Measurements from ENCODE around the gene CDH4. TPM values are rescaled to one million over a fixed set of nuclear protein-coding genes. Genes with fewer than 3 reads are reported as not detected.

Gene CDH4
- total and polyA plus RNA-seq, 2 of the 4 experiments (the other 2 are of a cell fraction): 1.6 to 3.5 TPM

DNA sequence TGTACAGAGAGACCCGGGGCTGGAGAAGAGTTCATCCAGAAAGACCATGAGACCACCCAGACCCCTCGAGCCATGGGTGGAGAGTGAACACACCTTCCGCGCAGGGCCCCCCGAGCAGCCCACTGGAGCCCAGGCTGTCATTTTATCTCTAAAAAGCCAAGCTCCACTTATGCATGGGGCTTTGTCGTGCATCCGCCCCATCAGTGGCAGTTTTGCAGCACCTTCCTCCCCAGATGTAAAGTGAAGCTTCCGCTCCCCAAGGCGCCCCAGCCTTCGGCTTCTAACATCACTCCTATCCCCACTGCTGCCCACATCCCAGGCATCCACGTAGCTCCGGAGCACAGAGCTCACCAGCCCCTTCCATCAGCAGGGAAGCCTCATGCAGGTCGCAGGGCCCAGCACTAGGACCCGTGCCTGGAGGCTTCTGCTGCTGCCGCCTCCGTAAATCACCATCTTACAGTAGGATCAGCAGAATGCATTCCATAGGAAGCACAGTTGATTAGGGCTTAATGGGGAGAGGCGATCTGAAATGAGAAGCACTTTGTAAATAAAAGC is 512.5 kb downstream of the CDH4 start:
- H3K9ac ChIP-seq (ENCODE audit: low read depth, low read length): no peak overlapping the region

More for the DNA sequence above, 512.5 kb downstream of the CDH4 start:
- H4K91ac ChIP-seq (ENCODE audit: insufficient read depth, low read depth, low read length): no peak overlapping the region
- no peaks in the 10 kb centered on the region for H3K36me3 ChIP-seq (ENCODE audit: control insufficient read depth, insufficient read depth, low read length)
- DNase-seq (no peak), ATAC-seq (ENCODE audit: low read depth) (no peak)
- 63% methylated on average over 2 of the region's 17 CpGs; no CpG with 5 or more reads in 1 of the 2 experiments for WGBS, 2 experiments (ENCODE audit: extremely low coverage in 2 of 2, insufficient read length in 1 of 2)
- no peak overlapping the region for H3K4ac ChIP-seq (ENCODE audit: low read depth, low read length)
- no peak overlapping the region for H2BK15ac ChIP-seq (ENCODE audit: low read depth, low read length)
- dilution Hi-C loops (cut with HindIII; ENCODE audit: low sequenced_read_pairs, unreplicated experiment): no loop called here
- H3K9me1 ChIP-seq (ENCODE audit: insufficient read depth, low read length): no peaks in the 10 kb centered on the region
- H2AK9ac ChIP-seq (replicated peaks; ENCODE audit: low read depth, low read length, poor library complexity): no peak overlapping the region
- CTCF ChIA-PET: no interaction called here
- peaks cover 2% of the 10 kb centered on the region; the same call in 1 of the 2 replicates for H3K27me3 ChIP-seq (ENCODE audit: control insufficient read depth, insufficient read depth, low read length)
- H2AFZ ChIP-seq (replicated peaks; ENCODE audit: low read length, poor library complexity): no peak overlapping the region
- H2AK5ac ChIP-seq (ENCODE audit: low read depth, low read length): no peak overlapping the region
- no peak overlapping the region for H3K56ac ChIP-seq (ENCODE audit: extremely low read depth, insufficient read depth, low read length)
- in situ Hi-C loops (cut with MboI; ENCODE audit: low sequenced_read_pairs): no loop called here
- no peak overlapping the region for H3K23ac ChIP-seq (ENCODE audit: low read depth, low read length)
- no peak overlapping the region for H4K5ac ChIP-seq (ENCODE audit: low read depth, low read length)
- H3K79me1 ChIP-seq (ENCODE audit: low read depth in 1 of 2, low read length in 2 of 2): no peaks in the 10 kb centered on the region
- BruUV-seq (replicated peaks): no TSS peak
- H2BK20ac ChIP-seq (ENCODE audit: low read depth, low read length): no peak overlapping the region
- no peaks in the 10 kb centered on the region for H4K20me1 ChIP-seq (ENCODE audit: insufficient read depth, low read length)
- TF ChIP-seq FOS (IDR thresholded peaks at IDR 0.05; ENCODE audit: low read depth, low read length): no peak
- H3K18ac ChIP-seq (ENCODE audit: low read depth, low read length): no peak overlapping the region
- no peak overlapping the region for H2BK5ac ChIP-seq (ENCODE audit: low read depth, low read length, poor library complexity, severe bottlenecking)
- H4K8ac ChIP-seq (ENCODE audit: low read depth in 2 of 2, low read length in 2 of 2): no peak overlapping the region
- no peaks in the 10 kb centered on the region for H3K4me1 ChIP-seq (ENCODE audit: control insufficient read depth, insufficient read depth, low read length)
- intact Hi-C loops (cut with micrococcal nuclease): no loop called here
- H3K27ac ChIP-seq (ENCODE audit: insufficient read depth, low read length): no peak overlapping the region
- POLR2A ChIA-PET (ENCODE audit: unreplicated experiment): no interaction called here
- no peak overlapping the region for H3K4me3 ChIP-seq (ENCODE audit: insufficient read depth, low read depth, low read length)
- no peak overlapping the region for H3K14ac ChIP-seq (replicated peaks; ENCODE audit: low read depth, low read length)
- no peak overlapping the region for H2BK120ac ChIP-seq (ENCODE audit: low read depth, low read length)
- no peak overlapping the region for H3K4me2 ChIP-seq (ENCODE audit: low read depth, low read length)
- H3K9me3 ChIP-seq (ENCODE audit: control insufficient read depth, insufficient read depth, low read length): no peaks in the 10 kb centered on the region

Data from IMR-90 (cell line).